ENCODE data around the gene RB1. TPM values are rescaled to one million over a fixed set of nuclear protein-coding genes. Genes with fewer than 3 reads are reported as not detected.

The RB1 gene
- total RNA-seq, 2 experiments from 2014 or later = 25.1 to 25.6 TPM

- intact Hi-C loops (cut with micrococcal nuclease) = loop anchor here (1.0 to 5.0 kb wide), 6 partner anchors 70 to 674 kb away; partner anchors contain the start of genes FNDC3A, ITM2B, MED4 and NUDT15
- H3K36me3 Mint-ChIP-seq (ENCODE audit: low read depth) = peaks cover 22% of the 10 kb centered on the region
- CTCF ChIA-PET = interaction anchor here (0.7 to 1.5 kb wide), 6 partner anchors 19 to 265 kb away, joined by 3 to 5 read pairs (median 4); partner anchors contain the start of genes MED4 and NUDT15
- no peaks in the 10 kb centered on the region for H3K27me3 Mint-ChIP-seq (ENCODE audit: low read depth)
- H3K4me3 Mint-ChIP-seq = peak overlapping the region; percentile 87
- peaks cover 23% of the 10 kb centered on the region for H3K4me1 Mint-ChIP-seq (ENCODE audit: low read depth)
- peak overlapping the region; percentile 97 for H3K27ac Mint-ChIP-seq
- no peak for DNase-seq
- H3K9me3 Mint-ChIP-seq = no peaks in the 10 kb centered on the region
Observed at GRCh38 chr13:48302871-48303358, 636 bp upstream of the RB1 start.

- peaks cover 23% of the 10 kb centered on the region for H3K4me1 Mint-ChIP-seq (ENCODE audit: low read depth)
- peak overlapping the region; percentile 87 for H3K4me3 Mint-ChIP-seq
- intact Hi-C loops (cut with micrococcal nuclease) = loop anchor here (1.0 to 5.0 kb wide), 8 partner anchors 17 to 673 kb away; partner anchors contain the start of gene FNDC3A
- H3K36me3 Mint-ChIP-seq (ENCODE audit: low read depth) = peaks cover 26% of the 10 kb centered on the region
- H3K9me3 Mint-ChIP-seq = no peaks in the 10 kb centered on the region
- peak overlapping the region; percentile 97 for H3K27ac Mint-ChIP-seq
- H3K27me3 Mint-ChIP-seq (ENCODE audit: low read depth) = no peaks in the 10 kb centered on the region
- peak; percentile 50 for DNase-seq
- CTCF ChIA-PET = interaction anchor here (0.6 to 1.4 kb wide), 3 partner anchors 177 to 510 kb away, joined by 3 to 4 read pairs (median 3); no protein-coding TSS in a partner anchor
Observed at GRCh38 chr13:48304143-48304876, 759 bp downstream of the RB1 start.

- intact Hi-C loops (cut with micrococcal nuclease) = no loop called here
- H3K9me3 Mint-ChIP-seq = no peaks in the 10 kb centered on the region
- H3K4me1 Mint-ChIP-seq (ENCODE audit: low read depth) = peaks cover 25% of the 10 kb centered on the region
Observed at GRCh38 chr13:48311223-48311622, 7.7 kb downstream of the RB1 start.

GRCh38 chr13:48315969-48316650 lies 12.6 kb downstream of the RB1 start:
- peaks cover 43% of the 10 kb centered on the region for H3K36me3 Mint-ChIP-seq (ENCODE audit: low read depth)
- no peak overlapping the region for H3K4me3 Mint-ChIP-seq
- H3K27me3 Mint-ChIP-seq (ENCODE audit: low read depth) = no peaks in the 10 kb centered on the region
- no peak overlapping the region for H3K27ac Mint-ChIP-seq
- CTCF ChIA-PET = interaction anchor here (1.2 to 1.5 kb wide), 2 partner anchors 190 to 264 kb away, joined by 4 read pairs; no protein-coding TSS in a partner anchor
- no peak for DNase-seq
- intact Hi-C loops (cut with micrococcal nuclease) = no loop called here
- peaks cover 2% of the 10 kb centered on the region for H3K9me3 Mint-ChIP-seq
- peaks cover 19% of the 10 kb centered on the region for H3K4me1 Mint-ChIP-seq (ENCODE audit: low read depth)

More at GRCh38 chr13:48311223-48311622, 7.7 kb downstream of the RB1 start:
- Mint-ChIP-seq H3K36me3 (ENCODE audit: low read depth) (peaks cover 25% of the 10 kb centered on the region), H3K27me3 (ENCODE audit: low read depth) (no peaks in the 10 kb centered on the region), H3K4me3 (no peak overlapping the region), H3K27ac (no peak overlapping the region)
- no peak for DNase-seq
- CTCF ChIA-PET = no interaction called here

- H3K4me3 Mint-ChIP-seq = no peak overlapping the region
- no peak for DNase-seq
- H3K9me3 Mint-ChIP-seq = peaks cover 2% of the 10 kb centered on the region
- H3K27me3 Mint-ChIP-seq (ENCODE audit: low read depth) = no peaks in the 10 kb centered on the region
- peaks cover 48% of the 10 kb centered on the region for H3K36me3 Mint-ChIP-seq (ENCODE audit: low read depth)
- no peak overlapping the region for H3K27ac Mint-ChIP-seq
- intact Hi-C loops (cut with micrococcal nuclease) = no loop called here
- CTCF ChIA-PET = interaction anchor here (0.7 kb wide), 1 partner anchor 16 kb away, joined by 3 read pairs; no protein-coding TSS in a partner anchor
- H3K4me1 Mint-ChIP-seq (ENCODE audit: low read depth) = peaks cover 22% of the 10 kb centered on the region
Observed at GRCh38 chr13:48316826-48317510, 13.4 kb downstream of the RB1 start.

GRCh38 chr13:48317511-48318376 lies 14.2 kb downstream of the RB1 start:
- peaks cover 21% of the 10 kb centered on the region for H3K4me1 Mint-ChIP-seq (ENCODE audit: low read depth)
- no peak overlapping the region for H3K27ac Mint-ChIP-seq
- no peaks in the 10 kb centered on the region for H3K27me3 Mint-ChIP-seq (ENCODE audit: low read depth)
- CTCF ChIA-PET = no interaction called here
- DNase-seq = no peak
- H3K36me3 Mint-ChIP-seq (ENCODE audit: low read depth) = peaks cover 48% of the 10 kb centered on the region
- intact Hi-C loops (cut with micrococcal nuclease) = no loop called here
- peaks cover 5% of the 10 kb centered on the region for H3K9me3 Mint-ChIP-seq
- H3K4me3 Mint-ChIP-seq = no peak overlapping the region

GRCh38 chr13:48318377-48318811 lies 14.8 kb downstream of the RB1 start:
- no peak for DNase-seq
- intact Hi-C loops (cut with micrococcal nuclease) = no loop called here
- peak overlapping the region; percentile 78 for H3K4me3 Mint-ChIP-seq
- peaks cover 5% of the 10 kb centered on the region for H3K9me3 Mint-ChIP-seq
- H3K27ac Mint-ChIP-seq = no peak overlapping the region
- peaks cover 21% of the 10 kb centered on the region for H3K4me1 Mint-ChIP-seq (ENCODE audit: low read depth)
- CTCF ChIA-PET = interaction anchor here (0.8 kb wide), 1 partner anchor 451 kb away, joined by 3 read pairs; no protein-coding TSS in a partner anchor
- no peaks in the 10 kb centered on the region for H3K27me3 Mint-ChIP-seq (ENCODE audit: low read depth)
- peaks cover 42% of the 10 kb centered on the region for H3K36me3 Mint-ChIP-seq (ENCODE audit: low read depth)

GRCh38 chr13:48318821-48319511 lies 15.4 kb downstream of the RB1 start:
- Mint-ChIP-seq H3K9me3 (peaks cover 5% of the 10 kb centered on the region), H3K4me3 (peak overlapping the region; percentile 78)

GRCh38 chr13:48319531-48320398 lies 16.2 kb downstream of the RB1 start:
- H3K4me3 Mint-ChIP-seq = peak overlapping the region; percentile 78
- H3K27ac Mint-ChIP-seq = no peak overlapping the region
- no peak for DNase-seq
- no peaks in the 10 kb centered on the region for H3K27me3 Mint-ChIP-seq (ENCODE audit: low read depth)
- H3K36me3 Mint-ChIP-seq (ENCODE audit: low read depth) = peaks cover 41% of the 10 kb centered on the region
- CTCF ChIA-PET = interaction anchor here (0.6 to 1.4 kb wide), 5 partner anchors 11 to 449 kb away, joined by 3 read pairs; no protein-coding TSS in a partner anchor
- intact Hi-C loops (cut with micrococcal nuclease) = no loop called here
- H3K9me3 Mint-ChIP-seq = peaks cover 5% of the 10 kb centered on the region
- H3K4me1 Mint-ChIP-seq (ENCODE audit: low read depth) = peaks cover 21% of the 10 kb centered on the region

More at GRCh38 chr13:48318821-48319511, 15.4 kb downstream of the RB1 start:
- peak; percentile 25 for DNase-seq
- Mint-ChIP-seq H3K4me1 (ENCODE audit: low read depth) (peaks cover 21% of the 10 kb centered on the region), H3K27ac (no peak overlapping the region), H3K27me3 (ENCODE audit: low read depth) (no peaks in the 10 kb centered on the region), H3K36me3 (ENCODE audit: low read depth) (peaks cover 41% of the 10 kb centered on the region)
- CTCF ChIA-PET = interaction anchor here (0.6 to 0.8 kb wide), 3 partner anchors 189 to 450 kb away, joined by 3 read pairs; no protein-coding TSS in a partner anchor
- intact Hi-C loops (cut with micrococcal nuclease) = no loop called here

- CTCF ChIA-PET = interaction anchor here (0.7 to 1.4 kb wide), 2 partner anchors 12 to 193 kb away, joined by 3 read pairs; no protein-coding TSS in a partner anchor
- Mint-ChIP-seq H3K27me3 (ENCODE audit: low read depth) (no peaks in the 10 kb centered on the region), H3K4me3 (peak overlapping the region; percentile 78), H3K9me3 (peaks cover 5% of the 10 kb centered on the region), H3K36me3 (ENCODE audit: low read depth) (peaks cover 41% of the 10 kb centered on the region), H3K27ac (no peak overlapping the region), H3K4me1 (ENCODE audit: low read depth) (peaks cover 21% of the 10 kb centered on the region)
- no peak for DNase-seq
- intact Hi-C loops (cut with micrococcal nuclease) = no loop called here
Observed at GRCh38 chr13:48320399-48320790, 16.8 kb downstream of the RB1 start.

All from activated naive CD4-positive, alpha-beta T cell treated with anti-CD3 and anti-CD28 coated beads for 36 hours (primary cell).